Activated B cell treated with CpG ODN at 0.5 μM for 24 hours (primary cell): ENCODE data around the gene MAGEB4. TPM values are rescaled to one million over a fixed set of nuclear protein-coding genes. Genes with fewer than 3 reads are reported as not detected.

Experiments used
- ATAC-seq: fragments of 200-7000 bp; cut with Tn5 transposase; one replicate; pipeline ENCODE4 v1.10.0; 2021; ENCODE audit warnings: low read depth, mild to moderate bottlenecking, moderate library complexity
- CTCF ChIA-PET: fragments of 350-600 bp; sonication (Branson Sonifier 250); formaldehyde crosslinking; loops from one replicate; lab custom pipeline; 2021; ENCODE audit warnings: antibody characterized with exemption; lab: Charles Lee
- POLR2A ChIA-PET: fragments of 350-600 bp; sonication (Branson Sonifier 250); formaldehyde crosslinking; loops from one replicate; lab custom pipeline; 2021; ENCODE audit warnings: antibody characterized with exemption; lab: Charles Lee
- DNase-seq: peaks from one replicate; pipeline ENCODE4 v3.0.0; 2022
- H3K27ac Mint-ChIP-seq: one replicate; pipeline ENCODE4 v1.8.0; 2020; ENCODE audit warnings: mixed read lengths
- H3K27me3 Mint-ChIP-seq: one replicate; pipeline ENCODE4 v1.8.0; 2021; ENCODE audit warnings: mixed read lengths
- H3K36me3 Mint-ChIP-seq: one replicate; pipeline ENCODE4 v1.8.0; 2021; ENCODE audit warnings: low read depth, mixed read lengths
- H3K4me1 Mint-ChIP-seq: one replicate; pipeline ENCODE4 v1.8.0; 2021; ENCODE audit warnings: mixed read lengths
- H3K4me3 Mint-ChIP-seq: one replicate; pipeline ENCODE4 v1.8.0; 2020; ENCODE audit warnings: mild to moderate bottlenecking, mixed read lengths
- H3K9me3 Mint-ChIP-seq: one replicate; pipeline ENCODE4 v1.8.0; 2020; ENCODE audit warnings: mixed read lengths
- CTCF ChIP-seq: fragments of 200-600 bp; IDR thresholded peaks from one replicate; pipeline ENCODE4 v1.8.0; 2022; ENCODE audit warnings: antibody characterized with exemption, mild to moderate bottlenecking
- intact Hi-C: fragments of 100-400 bp; cut with micrococcal nuclease; formaldehyde crosslinking; loops from one replicate; pipeline ENCODE4 v1.15.1; 2024
- total RNA-seq: library from RNA; stranded (reverse); gene quantifications from 2 replicates; pipeline ENCODE4 v1.2.3, GENCODE V29; 2022

MAGEB4 gene
- total RNA-seq, 1 donor from 2014 or later = not detected

- Mint-ChIP-seq H3K9me3 (no peaks in the 10 kb centered on the region), H3K27ac (no peak overlapping the region), H3K27me3 (no peaks in the 10 kb centered on the region), H3K4me1 (no peaks in the 10 kb centered on the region), H3K36me3 (no peaks in the 10 kb centered on the region), H3K4me3 (no peak overlapping the region)
- ChIA-PET POLR2A (no interaction called here), CTCF (no interaction called here)
- no peak for DNase-seq
- TF ChIP-seq CTCF = no peak
- intact Hi-C loops = no loop called here
- no peak for ATAC-seq
These were observed 38.6 kb downstream of the MAGEB4 start for GRCh38 chrX:30280428-30280827.

- Mint-ChIP-seq H3K36me3 (no peaks in the 10 kb centered on the region), H3K9me3 (no peaks in the 10 kb centered on the region), H3K4me3 (no peak overlapping the region), H3K4me1 (no peaks in the 10 kb centered on the region), H3K27ac (no peak overlapping the region), H3K27me3 (no peaks in the 10 kb centered on the region)
- TF ChIP-seq CTCF = no peak
- POLR2A ChIA-PET = no interaction called here
- no peak for ATAC-seq
- CTCF ChIA-PET = no interaction called here
- DNase-seq = no peak
- intact Hi-C loops = no loop called here
These were observed 40.7 kb downstream of the MAGEB4 start for GRCh38 chrX:30282527-30282926.

- DNase-seq (no peak), ATAC-seq (no peak)
- intact Hi-C loops = no loop called here
- ChIA-PET POLR2A (no interaction called here), CTCF (no interaction called here)
- Mint-ChIP-seq H3K27ac (no peak overlapping the region), H3K36me3 (no peaks in the 10 kb centered on the region), H3K4me1 (no peaks in the 10 kb centered on the region), H3K9me3 (no peaks in the 10 kb centered on the region), H3K4me3 (no peak overlapping the region), H3K27me3 (no peaks in the 10 kb centered on the region)
- TF ChIP-seq CTCF = no peak
These were observed 41.8 kb downstream of the MAGEB4 start for GRCh38 chrX:30283456-30284200.

Other genes with a start within 250 kb of the MAGEB4 start
- gene MAGEB2, start 26.4 kb upstream of the MAGEB4 start, total RNA-seq = not detected in 2 replicates
- gene MAGEB3, start 11.3 kb upstream of the MAGEB4 start, total RNA-seq = not detected in 2 replicates
- gene MAGEB1, start 5.1 kb downstream of the MAGEB4 start, total RNA-seq = not detected in 2 replicates
- gene NR0B1, start 67.4 kb downstream of the MAGEB4 start, total RNA-seq = not detected in 2 replicates